ENCODE data around the gene ZNF444. TPM values are rescaled to one million over a fixed set of nuclear protein-coding genes. Genes with fewer than 3 reads are reported as not detected.

Gene ZNF444
- total and polyA plus RNA-seq, 9 donors = 7.3 to 48.2 (median 35.2) TPM

GRCh38 chr19:56159009-56159559, 18.0 kb downstream of the ZNF444 start:
- Histone ChIP-seq H3K4me1 (ENCODE audit: insufficient read depth) (no peaks in the 10 kb centered on the region), H3K36me3 (no peaks in the 10 kb centered on the region), H3K4me3 (no peak overlapping the region), H3K9me3 (no peaks in the 10 kb centered on the region), H3K27ac (no peak overlapping the region), H3K27me3 (no peaks in the 10 kb centered on the region)
- 88 to 94% (median 93%) methylated on average over 9 of the region's 9 CpGs for WGBS, 3 donors
- no peak for TF ChIP-seq EP300 (IDR thresholded peaks at IDR 0.05)
- TF ChIP-seq POLR2A (IDR thresholded peaks at IDR 0.05) = no peak
- TF ChIP-seq, protein P1, sequence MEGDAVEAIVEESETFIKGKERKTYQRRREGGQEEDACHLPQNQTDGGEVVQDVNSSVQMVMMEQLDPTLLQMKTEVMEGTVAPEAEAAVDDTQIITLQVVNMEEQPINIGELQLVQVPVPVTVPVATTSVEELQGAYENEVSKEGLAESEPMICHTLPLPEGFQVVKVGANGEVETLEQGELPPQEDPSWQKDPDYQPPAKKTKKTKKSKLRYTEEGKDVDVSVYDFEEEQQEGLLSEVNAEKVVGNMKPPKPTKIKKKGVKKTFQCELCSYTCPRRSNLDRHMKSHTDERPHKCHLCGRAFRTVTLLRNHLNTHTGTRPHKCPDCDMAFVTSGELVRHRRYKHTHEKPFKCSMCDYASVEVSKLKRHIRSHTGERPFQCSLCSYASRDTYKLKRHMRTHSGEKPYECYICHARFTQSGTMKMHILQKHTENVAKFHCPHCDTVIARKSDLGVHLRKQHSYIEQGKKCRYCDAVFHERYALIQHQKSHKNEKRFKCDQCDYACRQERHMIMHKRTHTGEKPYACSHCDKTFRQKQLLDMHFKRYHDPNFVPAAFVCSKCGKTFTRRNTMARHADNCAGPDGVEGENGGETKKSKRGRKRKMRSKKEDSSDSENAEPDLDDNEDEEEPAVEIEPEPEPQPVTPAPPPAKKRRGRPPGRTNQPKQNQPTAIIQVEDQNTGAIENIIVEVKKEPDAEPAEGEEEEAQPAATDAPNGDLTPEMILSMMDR (IDR thresholded peaks at IDR 0.05) = no peak
- no peak for DNase-seq
- intact Hi-C loops (cut with DNase I) = loop anchor here in 2 of 4 donors (5.0 kb wide), 2 partner anchors 47 to 52 kb away; no protein-coding TSS in a partner anchor

GRCh38 chr19:56159622-56160271, 18.7 kb downstream of the ZNF444 start:
- no peak overlapping the region for H3K27ac ChIP-seq
- intact Hi-C loops (cut with DNase I) = loop anchor here in 2 of 4 donors (5.0 kb wide), 2 partner anchors 47 to 52 kb away; no protein-coding TSS in a partner anchor
- no peaks in the 10 kb centered on the region for H3K36me3 ChIP-seq
- 94 to 97% (median 95%) methylated on average over 68 to 69 of the region's 69 CpGs for WGBS, 3 donors
- no peaks in the 10 kb centered on the region for H3K9me3 ChIP-seq
- H3K27me3 ChIP-seq = no peaks in the 10 kb centered on the region
- H3K4me1 ChIP-seq (ENCODE audit: insufficient read depth) = no peaks in the 10 kb centered on the region
- DNase-seq = no peak
- H3K4me3 ChIP-seq = no peak overlapping the region
- TF ChIP-seq EP300 (IDR thresholded peaks at IDR 0.05) (no peak), POLR2A (IDR thresholded peaks at IDR 0.05) (no peak)
- TF ChIP-seq, protein P1 (IDR thresholded peaks at IDR 0.05) = no peak

- TF ChIP-seq EP300 (IDR thresholded peaks at IDR 0.05) = no peak
- TF ChIP-seq, protein P1 (IDR thresholded peaks at IDR 0.05) = no peak
- no peak for TF ChIP-seq POLR2A (IDR thresholded peaks at IDR 0.05)
- WGBS, 3 donors = 88 to 89% (median 89%) methylated on average over 11 of the region's 11 CpGs
- Histone ChIP-seq H3K27me3 (no peaks in the 10 kb centered on the region), H3K27ac (no peak overlapping the region), H3K9me3 (no peaks in the 10 kb centered on the region), H3K4me1 (ENCODE audit: insufficient read depth) (no peaks in the 10 kb centered on the region), H3K36me3 (no peaks in the 10 kb centered on the region), H3K4me3 (no peak overlapping the region)
- intact Hi-C loops (cut with DNase I) = no loop called here
- DNase-seq = no peak
Observed at GRCh38 chr19:56161534-56161933, 20.4 kb downstream of the ZNF444 start.

GRCh38 chr19:56162258-56162657, 21.2 kb downstream of the ZNF444 start:
- no peaks in the 10 kb centered on the region for H3K36me3 ChIP-seq
- intact Hi-C loops (cut with DNase I) = no loop called here
- 41 to 65% (median 45%) methylated on average over 9 of the region's 9 CpGs for WGBS, 3 donors
- DNase-seq = no peak
- no peak overlapping the region for H3K27ac ChIP-seq
- TF ChIP-seq EP300 (IDR thresholded peaks at IDR 0.05) = no peak
- TF ChIP-seq, protein P1 (IDR thresholded peaks at IDR 0.05) = no peak
- TF ChIP-seq POLR2A (IDR thresholded peaks at IDR 0.05) = no peak
- H3K4me1 ChIP-seq (ENCODE audit: insufficient read depth) = no peaks in the 10 kb centered on the region
- H3K27me3 ChIP-seq = no peaks in the 10 kb centered on the region
- no peak overlapping the region for H3K4me3 ChIP-seq
- no peaks in the 10 kb centered on the region for H3K9me3 ChIP-seq
